Ascending aorta (tissue), 2 donors: ENCODE results near the gene UGT1A6. TPM values are rescaled to one million over a fixed set of nuclear protein-coding genes. Genes with fewer than 3 reads are reported as not detected.
"Not testable (repeated sequence)": the region's sequence is repeated elsewhere in the genome, so short reads cannot be mapped to it uniquely, and the experiment has no call there.

ENCODE experiments used
- DNase-seq, 2 donors: peaks; one replicate each; pipeline ENCODE4 v3.0.0-alpha.2; 2019; ENCODE audit warnings: low spot score in 2 of 2
- H3K27ac ChIP-seq, 2 donors: fragments of 200-600 bp; sonication (generic); one replicate each; pipeline ENCODE4 v1.5.1; 2016 to 2017; ENCODE audit warnings: mild to moderate bottlenecking in 1 of 2
- H3K27me3 ChIP-seq: fragments of 200-600 bp; sonication (generic); one replicate; pipeline ENCODE4 v1.5.1; 2017
- H3K36me3 ChIP-seq, 2 donors: fragments of 200-600 bp; sonication (generic); one replicate each; pipeline ENCODE4 v1.5.1; 2016
- H3K4me1 ChIP-seq, 2 donors: fragments of 200-600 bp; sonication (generic); one replicate each; pipeline ENCODE4 v1.5.1; 2016 to 2017; ENCODE audit warnings: mild to moderate bottlenecking in 1 of 2
- H3K4me3 ChIP-seq, 2 donors: fragments of 200-600 bp; sonication (generic); one replicate each; pipeline ENCODE4 v1.5.1; 2016 to 2017; ENCODE audit warnings: mild to moderate bottlenecking in 1 of 2
- H3K9me3 ChIP-seq, 2 donors: fragments of 200-600 bp; sonication (generic); one replicate each; pipeline ENCODE4 v1.5.1; 2016
- CTCF ChIP-seq, 3 experiments: fragments of 200-600 bp in 2 of 3; fragments of 450-650 bp in 1 of 3; sonication (generic) in 2 of 3; IDR thresholded peaks; one replicate each; pipeline ENCODE4 v1.5.1; 2016 to 2019; ENCODE audit warnings: antibody characterized with exemption in 3 of 3, mild to moderate bottlenecking in 1 of 3, moderate library complexity in 1 of 3
- intact Hi-C: fragments of 100-400 bp; cut with DNase I; formaldehyde crosslinking; loops from one replicate; pipeline ENCODE4 v1.15.1; 2023
- total RNA-seq: library from RNA; depleted of rRNA; stranded (reverse); fragments of >200 nt; gene quantifications from one replicate; pipeline ENCODE4 v1.1.0, GENCODE V29; 2016

UGT1A6 gene
- total RNA-seq, 1 donor from 2014 or later: 10.6 TPM

GRCh38 chr2:233728723-233729301, 36.1 kb downstream of the UGT1A6 start, which contains the start of gene UGT1A3:
Gene UGT1A3, plus strand, starts transcription at chr2:233729042. Its CDS starts 85 bp downstream, at chr2:233729127.
- intact Hi-C loops: no loop called here
- TF ChIP-seq CTCF (IDR thresholded peaks at IDR 0.05): no peak
- Histone ChIP-seq H3K4me1 (no peaks in the 10 kb centered on the region), H3K4me3 (no peak within 1 kb of the TSS), H3K9me3 (no peaks in the 10 kb centered on the region), H3K36me3 (no peaks in the 10 kb centered on the region), H3K27me3 (no peaks in the 10 kb centered on the region), H3K27ac (no peak within 1 kb of the TSS)
- no peak for DNase-seq

DNA sequence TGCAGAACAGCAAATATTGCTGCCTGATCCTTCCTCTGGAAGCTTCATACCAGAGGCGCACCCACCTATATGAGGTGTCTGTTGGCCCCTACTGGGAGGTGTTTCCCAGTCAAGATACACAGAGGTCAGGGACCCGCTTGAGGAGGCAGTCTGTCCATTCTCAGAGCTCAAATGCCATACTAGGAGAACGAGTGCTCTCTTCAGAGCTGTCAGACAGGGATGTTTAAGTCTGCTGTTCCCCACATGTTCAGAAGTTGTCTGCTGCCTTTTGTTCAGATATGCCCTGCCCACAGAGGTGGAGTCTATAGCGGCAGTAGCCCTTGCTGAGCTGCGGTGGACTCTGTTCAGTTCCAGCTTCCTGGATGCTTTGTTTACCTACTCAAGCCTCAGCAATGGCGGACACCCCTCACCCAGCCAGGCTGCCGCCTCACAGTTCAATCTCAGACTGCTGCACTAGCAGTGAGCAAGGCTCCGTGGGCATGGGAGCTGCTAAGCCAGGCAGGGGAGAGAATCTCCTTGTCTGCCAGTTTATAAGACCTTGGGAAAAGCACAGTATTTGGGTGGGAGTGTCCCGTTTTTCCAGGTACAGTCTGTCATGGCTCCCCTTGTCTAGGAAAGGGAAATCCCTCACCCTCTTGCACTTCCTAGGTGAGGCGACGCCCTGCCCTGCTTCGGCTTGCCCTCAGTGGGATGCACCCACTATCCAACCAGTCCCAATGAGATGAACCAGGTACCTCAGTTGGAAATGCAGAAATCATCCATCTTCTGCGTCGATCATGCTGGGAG, 44.4 kb downstream of the UGT1A6 start:
- H3K36me3 ChIP-seq, DNase-seq, H3K27ac ChIP-seq, H3K4me3 ChIP-seq, intact Hi-C loops, H3K9me3 ChIP-seq, H3K4me1 ChIP-seq, H3K27me3 ChIP-seq: not testable (repeated sequence)

- Histone ChIP-seq H3K4me1 (no peaks in the 10 kb centered on the region), H3K36me3 (no peaks in the 10 kb centered on the region), H3K27me3 (no peaks in the 10 kb centered on the region), H3K9me3 (no peaks in the 10 kb centered on the region), H3K4me3 (no peak overlapping the region), H3K27ac (no peak overlapping the region)
- DNase-seq: no peak
- intact Hi-C loops: no loop called here
- no peak for TF ChIP-seq CTCF (IDR thresholded peaks at IDR 0.05)
These were observed 48.2 kb downstream of the UGT1A6 start for GRCh38 chr2:233740870-233741269.

- Histone ChIP-seq H3K27ac (no peak overlapping the region), H3K36me3 (no peaks in the 10 kb centered on the region), H3K4me1 (no peaks in the 10 kb centered on the region), H3K27me3 (no peaks in the 10 kb centered on the region), H3K4me3 (no peak overlapping the region), H3K9me3 (no peaks in the 10 kb centered on the region)
- TF ChIP-seq CTCF (IDR thresholded peaks at IDR 0.05): no peak
- intact Hi-C loops: no loop called here
- DNase-seq: no peak
These were observed 51.0 kb downstream of the UGT1A6 start for GRCh38 chr2:233743464-233744259.

DNA sequence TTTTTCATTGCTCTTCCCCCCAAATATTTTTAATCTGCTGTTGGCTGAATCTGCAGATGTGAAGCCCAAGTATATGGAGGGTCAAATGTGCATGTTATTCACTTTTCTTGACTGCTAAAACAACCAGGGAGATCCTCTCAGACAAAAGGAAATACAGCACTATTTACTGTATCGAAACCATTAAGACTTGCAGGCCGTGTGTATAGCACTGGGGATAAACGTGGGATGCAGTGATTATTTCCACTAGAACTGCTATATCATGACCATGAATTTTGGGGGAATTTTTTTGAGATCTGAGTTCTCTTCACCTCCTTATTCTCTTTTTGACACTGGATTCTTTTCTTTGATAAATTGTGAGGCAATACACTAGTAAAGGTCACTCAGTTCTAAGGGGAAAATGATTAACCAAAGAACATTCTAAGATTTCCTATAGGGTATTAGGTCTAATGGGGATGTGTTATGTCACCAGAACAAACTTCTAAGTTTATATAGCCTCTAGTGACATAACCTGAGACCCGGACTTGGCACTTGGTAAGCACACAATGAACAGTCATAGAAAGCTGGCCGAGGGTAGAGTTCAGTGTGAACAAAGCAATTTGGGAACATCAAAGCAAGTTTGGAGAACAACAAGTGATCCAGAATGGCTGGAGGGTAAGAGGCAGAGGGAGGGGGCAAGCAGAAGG, 52.5 kb downstream of the UGT1A6 start:
- no peak for DNase-seq
- no peak overlapping the region for H3K27ac ChIP-seq
- H3K9me3 ChIP-seq: no peaks in the 10 kb centered on the region
- TF ChIP-seq CTCF (IDR thresholded peaks at IDR 0.05): no peak
- intact Hi-C loops: no loop called here
- H3K27me3 ChIP-seq: no peaks in the 10 kb centered on the region
- H3K36me3 ChIP-seq: no peaks in the 10 kb centered on the region
- H3K4me1 ChIP-seq: no peaks in the 10 kb centered on the region
- no peak overlapping the region for H3K4me3 ChIP-seq

- H3K4me3 ChIP-seq, H3K27ac ChIP-seq, H3K36me3 ChIP-seq, H3K4me1 ChIP-seq, DNase-seq, H3K27me3 ChIP-seq, H3K9me3 ChIP-seq, intact Hi-C loops: not testable (repeated sequence)
These were observed 53.1 kb downstream of the UGT1A6 start for GRCh38 chr2:233745838-233746237.
